B cell (primary cell): Measurements from ENCODE around the gene XPO4. TPM values are rescaled to one million over a fixed set of nuclear protein-coding genes. Genes with fewer than 3 reads are reported as not detected.

Source experiments
- ATAC-seq: fragments of 200-7000 bp; cut with Tn5 transposase; one replicate; pipeline ENCODE4 v1.10.0; 2021; ENCODE audit warnings: low read depth, mild to moderate bottlenecking, moderate number of reproducible peaks, moderate library complexity
- CTCF ChIA-PET: fragments of 350-600 bp; sonication (Branson Sonifier 250); formaldehyde crosslinking; loops from one replicate; lab custom pipeline; 2021; ENCODE audit warnings: antibody characterized with exemption, inconsistent platforms; lab: Charles Lee
- POLR2A ChIA-PET: fragments of 350-600 bp; sonication (Branson Sonifier 250); formaldehyde crosslinking; loops from one replicate; lab custom pipeline; 2021; ENCODE audit warnings: antibody characterized with exemption; lab: Charles Lee
- DNase-seq: peaks from one replicate; pipeline ENCODE4 v3.0.0; 2013
- H2AFZ ChIP-seq: 2 replicates; pipeline ENCODE4 v1.6.1; 2012; ENCODE audit warnings: mild to moderate bottlenecking, low read depth, low read length; ENCODE audit not compliant: insufficient read depth, poor library complexity, severe bottlenecking
- H3K27ac ChIP-seq, 2 donors: 1 replicate in 1 of 2; 2 replicates in 1 of 2; pipeline ENCODE4 v1.5.1; 2012 to 2013; ENCODE audit warnings: low read length in 2 of 2, mild to moderate bottlenecking in 2 of 2, moderate library complexity in 1 of 2
- H3K27me3 ChIP-seq, 4 experiments: fragments of 200-600 bp in 1 of 4; sonication (generic) in 1 of 4; replicated peaks in 1 of 4; 1 replicate in 2 of 4; 2 replicates in 2 of 4; pipeline versions ENCODE4 v1.6.1 to v1.7.0; 2013 to 2016; ENCODE audit warnings: low read length in 3 of 4, mild to moderate bottlenecking in 2 of 4, mixed read lengths in 1 of 4, moderate library complexity in 1 of 4; ENCODE audit not compliant: insufficient read depth in 4 of 4, control insufficient read depth in 3 of 4; ENCODE audit errors: control extremely low read depth in 1 of 4
- H3K36me3 ChIP-seq, 2 experiments: replicated peaks in 1 of 2; 1 replicate in 1 of 2; 2 replicates in 1 of 2; pipeline versions ENCODE4 v1.6.1 to v1.7.1; 2013; ENCODE audit warnings: low read length in 1 of 2; ENCODE audit not compliant: insufficient read depth in 2 of 2, control insufficient read depth in 1 of 2; ENCODE audit errors: control extremely low read depth in 1 of 2, extremely low read depth in 1 of 2
- H3K4me1 ChIP-seq, 2 donors: fragments of 200-600 bp in 1 of 2; sonication (generic) in 1 of 2; 1 replicate in 1 of 2; 2 replicates in 1 of 2; pipeline versions ENCODE4 v1.5.1 to v1.6.1; 2013 to 2017; ENCODE audit warnings: low read length in 2 of 2; ENCODE audit not compliant: control insufficient read depth in 2 of 2, insufficient read depth in 2 of 2
- H3K4me2 ChIP-seq: replicated peaks from 2 replicates; pipeline ENCODE3; 2012; ENCODE audit warnings: mild to moderate bottlenecking, low read depth, low read length; ENCODE audit not compliant: poor library complexity, severe bottlenecking
- H3K4me3 ChIP-seq, 5 experiments: fragments of 200-600 bp in 1 of 5; sonication (generic) in 1 of 5; 1 replicate in 3 of 5; 2 replicates in 2 of 5; pipeline versions ENCODE4 v1.5.1 to v1.7.0; 2011 to 2016; ENCODE audit warnings: low read length in 4 of 5, mild to moderate bottlenecking in 4 of 5, low read depth in 2 of 5, control low read depth in 1 of 5, moderate library complexity in 1 of 5; ENCODE audit not compliant: insufficient read depth in 1 of 5; ENCODE audit errors: control extremely low read depth in 1 of 5, extremely low read depth in 1 of 5
- H3K79me2 ChIP-seq: fragments of 200-600 bp; sonication (generic); one replicate; pipeline ENCODE4 v1.6.0; 2016; ENCODE audit warnings: low read length; ENCODE audit not compliant: control insufficient read depth, insufficient read depth
- H3K9ac ChIP-seq: fragments of 200-600 bp; sonication (generic); 2 replicates; pipeline ENCODE4 v1.6.1; 2017; ENCODE audit warnings: mild to moderate bottlenecking, low read length, moderate library complexity
- H3K9me3 ChIP-seq, 3 donors: one replicate each; pipeline versions ENCODE4 v1.6.1 to v1.7.1; 2013; ENCODE audit warnings: low read length in 2 of 3; ENCODE audit not compliant: control insufficient read depth in 2 of 3, insufficient read depth in 1 of 3; ENCODE audit errors: control extremely low read depth in 1 of 3
- H4K20me1 ChIP-seq: 2 replicates; pipeline ENCODE4 v1.6.0; 2012; ENCODE audit warnings: mild to moderate bottlenecking, low read length; ENCODE audit not compliant: insufficient read depth, control insufficient read depth, poor library complexity, severe bottlenecking
- H3K27ac Mint-ChIP-seq: one replicate; pipeline ENCODE4 v1.8.0; 2021; ENCODE audit warnings: mixed read lengths
- H3K27me3 Mint-ChIP-seq: one replicate; pipeline ENCODE4 v1.8.0; 2021; ENCODE audit warnings: mixed read lengths
- H3K4me1 Mint-ChIP-seq: one replicate; pipeline ENCODE4 v1.8.0; 2021; ENCODE audit warnings: mixed read lengths
- H3K4me3 Mint-ChIP-seq: one replicate; pipeline ENCODE4 v1.8.0; 2021; ENCODE audit warnings: mixed read lengths
- H3K9me3 Mint-ChIP-seq: one replicate; pipeline ENCODE4 v1.8.0; 2022; ENCODE audit warnings: mixed read lengths; ENCODE audit not compliant: insufficient read depth
- CTCF ChIP-seq: fragments of 200-600 bp; IDR thresholded peaks from one replicate; pipeline ENCODE4 v1.8.0; 2022; ENCODE audit warnings: antibody characterized with exemption, mild to moderate bottlenecking
- EZH2 ChIP-seq: IDR thresholded peaks from 2 replicates; pipeline ENCODE4 v1.6.1; 2012; ENCODE audit warnings: borderline replicate concordance, low read depth, mild to moderate bottlenecking, moderate library complexity, low read length; ENCODE audit not compliant: insufficient read depth, poor library complexity, severe bottlenecking
- whole genome bisulfite sequencing: methylation state at CpG from one replicate; pipeline ENCODE4 v1.1.5; 2013; ENCODE audit warnings: missing lambda C conversion rate; ENCODE audit not compliant: insufficient coverage; 5-methylcytosine and 5-hydroxymethylcytosine counted together
- intact Hi-C: fragments of 100-400 bp; cut with micrococcal nuclease; formaldehyde crosslinking; loops from one replicate; pipeline ENCODE4 v1.10.0; 2022
- polyA plus RNA-seq: library from polyadenylated mRNA; depleted of rRNA; stranded (reverse); fragments of >200 nt; gene quantifications from 2 replicates; pipeline ENCODE4 v1.2.3, GENCODE V29; 2012
- total RNA-seq, 2 donors: library from RNA; stranded (reverse); fragments of 120-200 nt in 1 of 2; gene quantifications; 1 replicate in 1 of 2; 2 replicates in 1 of 2; pipeline versions ENCODE4 v1.2.3 to v1.2.4, GENCODE V29; 2013 to 2022

The XPO4 gene
- total and polyA plus RNA-seq, 2 donors (not counting 1 experiment from before 2014, with no cell fraction given) = 6.2 to 25.9 TPM

- no peaks in the 10 kb centered on the region for H3K9me3 Mint-ChIP-seq
- Histone ChIP-seq H3K4me1 (peaks cover 0 to 4% of the 10 kb centered on the region in 2 donors), H3K36me3 (peaks cover 0 to 3% of the 10 kb centered on the region in 2 experiments), H3K27me3 (no peaks in the 10 kb centered on the region), H4K20me1 (peaks cover 39% of the 10 kb centered on the region), H2AFZ (no peak overlapping the region), H3K79me2 (peaks cover 63% of the 10 kb centered on the region), H3K4me3 (no peak overlapping the region), H3K27ac (no peak overlapping the region), H3K9me3 (no peaks in the 10 kb centered on the region), H3K4me2 (no peak overlapping the region), H3K9ac (no peak overlapping the region)
- TF ChIP-seq EZH2 = no peak
- no peak for TF ChIP-seq CTCF
- ATAC-seq (no peak), DNase-seq (no peak)
- WGBS = 83% methylated on average over 1 of the region's 4 CpGs
- H3K4me1 Mint-ChIP-seq = peaks cover 26% of the 10 kb centered on the region
- ChIA-PET CTCF (no interaction called here), POLR2A (interaction anchor here (0.7 kb wide), 1 partner anchor 172 kb away, joined by 3 read pairs; no protein-coding TSS in a partner anchor)
- H3K4me3 Mint-ChIP-seq = no peak overlapping the region
- H3K27ac Mint-ChIP-seq = no peak overlapping the region
- H3K27me3 Mint-ChIP-seq = no peaks in the 10 kb centered on the region
- intact Hi-C loops = no loop called here
These were observed 31.7 kb downstream of the XPO4 start for GRCh38 chr13:20870829-20871228.

DNA sequence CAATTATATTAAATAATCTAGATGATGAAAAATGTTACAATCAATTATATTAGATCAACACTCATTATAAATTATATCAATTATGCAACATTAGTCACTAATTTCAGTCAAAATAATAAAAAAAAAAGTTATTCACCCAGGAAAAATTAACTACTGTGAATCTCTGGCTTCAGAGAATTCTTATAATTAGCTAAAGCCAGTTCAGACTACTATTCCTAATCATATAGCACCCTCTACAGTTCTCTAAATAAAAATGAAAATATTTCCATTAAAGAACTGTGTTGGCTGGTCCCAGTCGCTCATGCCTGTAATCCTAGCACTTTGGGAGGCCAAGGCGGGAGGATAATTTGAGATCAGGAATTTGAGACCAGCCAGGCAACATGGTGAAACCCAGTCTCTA, 33.0 kb downstream of the XPO4 start:
- POLR2A ChIA-PET = no interaction called here
- TF ChIP-seq EZH2 (no peak), CTCF (no peak)
- no peaks in the 10 kb centered on the region for H3K9me3 Mint-ChIP-seq
- no peak overlapping the region for H3K27ac ChIP-seq
- DNase-seq (no peak), ATAC-seq (no peak)
- no peak overlapping the region for H3K4me2 ChIP-seq
- no peak overlapping the region for H3K27ac Mint-ChIP-seq
- H4K20me1 ChIP-seq = peaks cover 27% of the 10 kb centered on the region
- peaks cover 20% of the 10 kb centered on the region for H3K4me1 Mint-ChIP-seq
- H3K79me2 ChIP-seq = peaks cover 50% of the 10 kb centered on the region
- H3K36me3 ChIP-seq = peaks cover 0 to 3% of the 10 kb centered on the region in 2 experiments
- no peak overlapping the region for H3K9ac ChIP-seq
- WGBS = no CpG with 5 or more reads among the region's 2 CpGs
- no peaks in the 10 kb centered on the region for H3K27me3 Mint-ChIP-seq
- H2AFZ ChIP-seq = no peak overlapping the region
- H3K4me3 ChIP-seq = no peak overlapping the region
- CTCF ChIA-PET = no interaction called here
- intact Hi-C loops = no loop called here
- H3K27me3 ChIP-seq = no peaks in the 10 kb centered on the region
- peaks cover 0 to 4% of the 10 kb centered on the region in 2 donors for H3K4me1 ChIP-seq
- no peak overlapping the region for H3K4me3 Mint-ChIP-seq
- no peaks in the 10 kb centered on the region for H3K9me3 ChIP-seq
